GM20431 (cell line): ENCODE results near the gene STOML3.

Source experiments
- in situ Hi-C: fragments of 300-500 bp; cut with MseI, MboI; formaldehyde crosslinking; loops from one replicate; pipeline ENCODE4 v1.15.0; 2020; ENCODE audit warnings: low sequenced_read_pairs; ENCODE audit not compliant: unreplicated experiment

The STOML3 gene

DNA sequence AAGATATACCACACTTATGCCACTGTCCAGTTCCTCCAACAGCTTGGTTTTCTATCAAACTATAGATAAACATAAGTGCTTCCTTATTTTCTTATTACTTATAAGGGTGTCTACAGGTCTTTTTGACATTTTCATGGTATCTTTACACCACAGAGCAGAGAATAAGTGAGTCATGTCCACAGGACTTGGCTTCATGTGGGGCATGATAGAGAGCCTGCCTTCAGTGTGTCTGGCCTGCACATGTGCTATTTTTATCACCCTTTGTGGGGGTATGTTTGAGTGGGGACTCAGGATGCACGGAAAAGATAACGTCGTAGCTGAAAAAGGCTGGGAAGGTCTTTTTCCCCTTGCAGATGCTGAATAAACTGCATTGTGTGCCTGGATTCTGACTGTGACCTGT lies 8.1 kb upstream of the STOML3 start:
- in situ Hi-C loops, result no loop called here

DNA sequence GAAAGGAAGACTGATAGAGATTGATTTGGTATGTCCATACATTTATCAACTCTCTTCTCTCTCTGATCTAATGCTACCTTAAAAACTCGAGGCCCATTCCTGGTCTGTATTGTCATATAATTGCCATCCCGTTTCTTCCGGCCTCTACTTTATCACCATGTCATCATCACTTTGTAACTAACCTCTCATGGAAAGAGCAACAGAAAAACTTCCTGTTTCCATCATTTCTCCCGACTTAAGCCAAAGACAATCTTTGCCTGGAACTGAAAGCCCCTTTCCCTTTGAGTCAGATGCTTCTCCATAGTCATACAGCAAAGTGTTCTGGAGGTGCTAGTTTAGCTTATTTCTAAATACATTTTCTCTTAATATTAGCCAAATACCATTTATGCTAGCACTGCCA lies 2.8 kb upstream of the STOML3 start:
- in situ Hi-C loops, result no loop called here

DNA sequence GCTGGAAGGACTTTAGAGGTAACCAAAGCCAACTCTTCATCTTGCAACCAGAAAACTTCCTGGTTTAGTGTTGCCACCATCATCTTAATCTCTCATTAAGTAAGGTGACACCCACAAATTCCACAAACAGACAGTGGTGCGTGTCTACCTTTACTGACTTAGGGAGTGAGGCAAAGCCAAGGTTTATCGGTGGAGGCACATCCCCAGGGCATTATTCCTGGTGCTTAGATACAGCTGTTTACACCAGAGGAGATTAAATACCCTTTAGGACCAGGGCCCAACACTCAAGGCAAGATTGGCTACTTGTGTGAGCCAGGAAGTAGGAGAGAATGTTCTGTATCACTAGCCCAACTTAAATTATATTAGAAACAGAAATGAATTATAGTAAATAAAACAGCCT lies 9.5 kb downstream of the STOML3 start:
- in situ Hi-C loops, result no loop called here

DNA sequence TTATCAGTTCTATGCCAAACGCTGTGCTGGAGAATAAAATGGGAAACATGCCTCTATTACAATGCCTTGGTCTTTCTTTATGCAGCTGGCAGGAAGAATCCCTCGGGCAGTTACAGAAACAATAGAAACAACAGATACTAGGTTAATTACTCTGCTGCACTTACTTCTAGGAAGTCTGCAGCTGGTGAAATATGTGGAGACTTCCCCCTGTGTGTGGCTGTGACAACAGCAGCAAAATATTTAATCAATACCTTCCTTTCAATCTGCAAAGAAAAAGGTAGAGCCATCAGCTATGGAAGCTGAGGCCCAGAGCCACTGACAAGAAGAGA lies 9.9 kb downstream of the STOML3 start:
- in situ Hi-C loops, result no loop called here

DNA sequence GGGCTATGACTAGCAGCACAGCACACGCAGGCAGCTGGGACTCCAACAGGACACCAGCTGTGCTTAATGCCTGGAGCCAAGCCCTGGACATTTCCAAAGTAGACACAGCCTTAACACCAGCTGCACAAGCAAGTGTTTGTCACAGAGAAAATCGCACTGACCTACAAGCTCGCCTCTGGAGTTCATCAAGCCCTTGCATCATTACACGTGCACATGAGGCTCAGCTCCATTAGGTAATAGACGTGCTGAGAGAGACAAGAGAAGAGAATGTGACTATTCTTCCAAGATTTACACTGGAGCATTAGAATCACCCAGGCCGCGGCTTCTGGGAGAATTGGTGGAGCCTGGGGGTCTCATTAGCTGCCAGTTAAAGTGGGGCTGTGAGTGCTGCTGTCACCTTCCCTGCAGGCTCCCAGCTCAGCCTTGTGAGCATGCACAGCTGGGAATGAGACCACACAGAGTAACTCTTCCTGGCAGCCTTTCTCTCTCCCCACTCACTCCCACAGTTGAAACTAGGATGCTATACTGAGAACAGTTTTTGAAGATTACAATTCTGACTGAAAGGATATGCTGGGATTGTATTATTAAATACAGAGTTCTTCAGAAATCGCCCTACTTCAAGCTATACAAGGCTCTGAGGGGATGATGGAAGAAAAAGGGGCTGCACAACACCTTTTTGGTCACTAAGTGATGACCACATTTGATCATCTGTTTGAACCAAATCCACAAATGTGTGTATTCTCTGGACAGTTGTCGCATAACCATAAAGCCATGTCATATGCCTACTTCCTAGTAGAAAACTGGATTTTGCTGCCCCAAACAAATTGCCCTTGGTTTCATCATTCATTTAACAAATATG lies 10.5 kb downstream of the STOML3 start:
- in situ Hi-C loops, result no loop called here

DNA sequence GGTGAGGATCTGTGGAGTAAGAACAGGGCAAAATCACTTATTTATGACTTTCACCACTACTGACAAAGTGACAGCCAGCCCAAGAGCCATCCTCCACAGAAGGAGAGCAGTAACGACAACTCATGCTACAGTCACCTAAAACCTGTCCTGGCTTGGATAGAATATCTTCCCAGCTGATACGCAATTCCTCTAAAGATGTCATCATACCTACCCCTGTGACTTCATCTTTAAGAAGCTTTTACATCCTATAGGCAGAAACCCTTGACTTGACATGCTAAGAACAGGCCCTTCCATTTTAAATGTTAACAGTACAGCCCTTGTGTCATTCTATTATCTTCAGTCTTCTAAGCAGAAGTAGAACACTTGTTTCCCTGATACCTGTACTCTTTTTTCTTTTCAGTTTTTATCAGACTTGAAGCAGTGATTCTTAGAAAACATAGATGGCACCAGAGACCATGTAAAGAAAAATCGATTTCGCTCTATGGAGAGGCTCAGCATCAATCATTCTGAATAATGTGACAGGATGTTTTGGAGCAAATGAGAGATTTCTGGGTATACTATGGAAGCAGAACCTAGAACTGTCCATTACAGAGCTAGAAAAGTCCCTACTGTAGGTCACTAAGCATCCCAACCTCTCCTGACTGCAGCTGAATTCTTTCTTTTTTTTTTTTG lies 20.1 kb downstream of the STOML3 start:
- in situ Hi-C loops, result no loop called here

DNA sequence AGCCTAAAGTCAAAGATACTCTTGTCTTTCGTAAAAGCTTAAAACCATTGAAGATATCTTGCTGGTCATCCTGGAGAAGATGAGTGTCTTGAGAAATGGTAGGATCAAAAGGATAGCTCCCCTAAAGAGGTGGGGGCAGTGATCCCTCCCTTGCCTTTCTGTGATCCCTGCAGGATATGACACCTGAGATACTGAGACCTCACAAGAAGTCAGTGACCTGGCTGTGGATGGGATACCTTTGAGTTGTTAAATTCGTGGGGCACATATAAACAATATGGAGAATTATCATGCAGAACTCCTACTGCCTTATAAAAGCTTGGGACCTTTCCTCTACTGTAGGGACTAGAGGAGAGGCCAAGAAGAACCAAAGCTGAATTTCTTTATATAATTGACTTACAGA lies 21.4 kb downstream of the STOML3 start:
- in situ Hi-C loops, result no loop called here

DNA sequence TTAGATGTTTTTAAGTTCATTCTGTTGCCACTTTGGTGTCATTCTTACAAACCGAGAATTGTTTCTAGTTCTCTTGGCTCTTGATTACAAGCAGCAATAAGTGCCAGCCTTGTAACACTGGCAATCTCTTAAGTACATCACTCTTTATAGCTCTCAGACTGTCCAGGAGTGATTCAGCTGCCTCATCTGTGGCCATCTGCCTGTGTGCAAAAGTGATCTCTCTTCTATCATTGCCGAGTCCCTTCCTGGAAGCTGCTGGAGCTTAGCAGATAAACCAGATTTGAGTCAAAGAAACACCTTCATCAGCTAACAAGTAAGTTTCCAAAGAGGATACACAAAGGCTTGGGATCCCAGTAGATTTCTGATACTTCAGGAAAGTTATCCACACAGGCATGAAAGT lies 23.2 kb downstream of the STOML3 start:
- in situ Hi-C loops, result no loop called here

DNA sequence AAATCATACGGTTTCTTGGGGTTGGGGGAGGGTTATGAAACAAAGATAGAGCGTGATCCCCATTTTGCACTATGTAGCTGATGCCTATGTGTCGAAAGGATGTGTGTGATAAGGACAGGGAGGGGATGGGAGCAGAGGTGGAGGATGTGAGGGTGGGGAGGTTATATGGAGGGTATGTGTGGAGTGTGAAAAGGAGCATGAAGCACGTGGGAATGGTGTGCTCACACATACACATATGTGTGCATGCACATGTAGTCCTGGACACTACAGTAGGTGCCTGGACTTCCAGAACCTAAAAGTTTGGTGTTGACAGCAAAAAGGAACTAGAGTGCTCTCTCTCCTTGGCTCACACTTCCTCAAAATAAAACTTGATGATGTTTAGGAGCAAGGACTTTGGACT lies 25.4 kb downstream of the STOML3 start:
- in situ Hi-C loops, result no loop called here

DNA sequence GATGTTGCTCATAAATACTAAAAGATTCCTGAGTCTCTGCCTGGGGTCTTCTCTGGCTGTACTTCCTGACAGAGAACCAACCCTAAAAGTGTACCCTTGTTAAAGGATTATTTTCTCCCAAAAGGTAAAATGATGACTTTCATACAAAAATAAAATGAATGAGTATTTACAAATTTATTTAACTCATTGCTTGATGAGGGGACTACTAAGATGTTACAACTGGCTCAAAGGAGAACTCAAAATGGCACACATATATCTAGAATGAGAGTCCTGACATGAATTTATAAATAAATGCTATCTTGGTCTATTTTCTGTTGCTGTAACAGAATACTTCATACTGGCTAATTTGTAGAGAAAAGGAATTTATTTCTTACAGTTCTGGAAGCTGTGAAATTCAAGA lies 30.5 kb downstream of the STOML3 start:
- in situ Hi-C loops, result no loop called here

DNA sequence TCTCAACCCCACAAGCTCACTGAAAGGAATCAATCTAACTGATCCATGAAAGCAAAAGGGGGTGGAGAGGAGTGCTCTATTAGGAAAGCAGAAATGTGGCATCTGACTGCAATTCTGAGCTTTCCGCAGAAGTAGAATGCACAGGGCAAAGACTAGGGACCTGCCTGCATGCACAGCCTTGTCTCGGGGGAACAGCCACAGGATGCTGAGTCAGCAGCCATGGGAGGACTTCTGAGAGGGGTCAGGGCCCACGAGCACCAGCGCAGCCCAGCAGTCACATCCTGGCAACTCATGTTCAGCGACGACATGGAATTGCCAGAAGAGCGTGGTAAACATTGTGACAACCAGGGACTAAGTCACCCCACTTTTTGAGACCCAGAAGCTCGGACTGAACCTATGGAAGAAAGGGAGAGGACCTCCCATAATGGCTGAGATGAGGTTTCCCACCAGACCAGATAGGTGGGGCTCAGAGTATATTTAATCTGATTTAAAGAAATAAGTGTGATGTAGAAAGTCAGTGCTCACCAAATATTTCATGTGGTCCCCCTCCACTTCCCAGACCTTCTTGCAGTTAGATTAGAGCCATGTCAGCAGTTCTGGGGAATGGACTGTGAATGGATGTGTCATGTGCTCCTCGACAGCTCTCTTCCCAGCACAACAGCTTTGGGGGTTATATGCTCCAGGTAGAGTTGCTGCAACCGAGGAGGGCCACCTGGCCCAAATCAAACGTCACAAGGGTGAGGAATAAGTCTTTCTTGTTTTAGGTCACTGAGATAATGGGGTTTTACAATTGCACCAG lies 32.6 kb downstream of the STOML3 start:
- in situ Hi-C loops, result no loop called here

DNA sequence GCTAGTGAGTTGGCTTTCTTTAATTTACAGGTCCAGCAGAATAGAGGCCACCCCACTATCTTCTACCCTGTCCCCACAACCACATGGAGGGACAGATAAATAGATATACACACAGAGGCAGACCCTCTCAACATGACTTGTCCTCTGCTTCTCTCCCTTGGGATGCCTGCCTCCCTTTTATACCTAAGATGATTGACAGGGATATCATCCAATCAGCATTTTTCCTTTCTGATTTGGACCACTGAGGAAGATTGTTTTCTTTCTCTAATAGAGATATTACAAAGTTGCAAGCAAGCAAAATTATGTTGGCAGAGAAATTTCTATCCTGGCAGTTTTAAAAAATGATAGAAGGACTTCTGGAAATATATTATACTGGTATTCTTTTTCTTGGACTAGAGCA lies 35.8 kb downstream of the STOML3 start:
- in situ Hi-C loops, result no loop called here

DNA sequence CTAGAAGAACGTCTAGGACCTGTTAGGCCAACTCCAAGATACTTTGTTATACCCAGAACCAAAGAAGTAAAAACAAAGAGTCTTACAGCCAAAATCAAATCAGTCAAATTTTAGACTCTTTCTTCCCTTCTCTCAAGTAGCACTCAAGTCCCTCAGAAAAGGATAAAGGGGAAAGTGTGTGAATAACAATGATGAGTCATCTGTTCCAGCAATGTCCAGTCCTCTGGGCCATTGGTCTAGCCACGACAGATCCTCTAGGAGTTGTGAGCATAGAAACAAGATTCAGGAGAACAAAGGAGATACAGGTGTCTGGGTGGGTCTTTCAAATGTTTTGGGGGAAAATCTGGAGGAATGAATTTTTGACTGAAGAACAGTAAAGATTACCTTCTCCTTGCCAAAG lies 36.3 kb downstream of the STOML3 start:
- in situ Hi-C loops, result no loop called here

DNA sequence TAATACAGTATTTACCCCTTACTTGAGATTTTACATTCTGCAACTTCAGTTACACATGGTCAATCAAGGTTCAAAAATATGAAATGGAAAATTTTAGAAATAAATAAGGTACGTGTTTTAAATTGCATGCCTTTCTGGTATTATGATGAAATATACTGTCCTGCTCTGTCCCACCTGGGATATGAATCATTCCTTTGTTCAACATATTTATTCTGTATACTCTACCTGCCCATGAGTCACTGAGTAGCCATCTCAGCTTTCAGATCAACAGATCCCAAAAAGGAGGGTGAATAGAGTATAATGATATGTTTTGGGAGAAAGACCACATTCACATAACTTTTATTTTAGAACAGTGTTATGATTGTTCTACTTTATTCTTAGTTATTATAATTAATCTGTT lies 37.8 kb downstream of the STOML3 start:
- in situ Hi-C loops, result no loop called here

DNA sequence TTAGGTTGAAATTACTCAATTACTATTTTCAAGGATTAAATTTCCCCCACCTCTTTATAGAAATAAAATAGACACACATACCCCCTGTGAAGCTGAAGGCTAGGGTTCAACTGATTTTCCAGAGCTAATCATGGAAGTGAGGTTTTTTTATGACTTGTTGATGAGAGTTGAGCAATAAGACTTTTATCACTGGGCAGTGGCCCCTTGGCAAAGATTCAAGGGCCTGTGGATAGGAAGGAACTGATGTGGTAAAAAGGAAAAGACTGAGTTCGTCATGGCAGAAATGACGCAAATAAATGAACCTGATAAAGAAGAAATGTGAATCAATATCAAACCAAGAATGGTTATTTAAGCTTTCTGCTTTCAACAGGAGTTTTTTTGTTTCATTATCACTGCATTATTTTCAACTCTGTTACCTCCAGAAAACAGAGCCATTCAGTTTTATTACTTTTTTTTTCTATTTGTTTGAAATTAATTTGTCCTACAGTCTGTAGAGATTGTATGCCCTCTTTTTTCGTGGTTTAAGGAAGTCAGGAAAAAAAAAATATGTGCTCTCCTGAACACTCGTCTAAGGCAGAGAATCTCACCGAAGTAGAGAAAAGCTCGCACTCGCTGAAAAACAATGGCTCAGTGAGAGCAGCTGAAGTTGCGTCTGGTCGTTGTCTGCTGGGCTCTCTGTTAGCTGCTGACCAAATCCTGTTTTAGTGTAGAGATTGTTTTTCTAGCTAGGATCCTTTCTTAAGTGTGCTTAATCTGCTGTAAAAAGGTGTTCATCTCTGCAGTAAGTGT lies 38.9 kb downstream of the STOML3 start:
- in situ Hi-C loops, result no loop called here

DNA sequence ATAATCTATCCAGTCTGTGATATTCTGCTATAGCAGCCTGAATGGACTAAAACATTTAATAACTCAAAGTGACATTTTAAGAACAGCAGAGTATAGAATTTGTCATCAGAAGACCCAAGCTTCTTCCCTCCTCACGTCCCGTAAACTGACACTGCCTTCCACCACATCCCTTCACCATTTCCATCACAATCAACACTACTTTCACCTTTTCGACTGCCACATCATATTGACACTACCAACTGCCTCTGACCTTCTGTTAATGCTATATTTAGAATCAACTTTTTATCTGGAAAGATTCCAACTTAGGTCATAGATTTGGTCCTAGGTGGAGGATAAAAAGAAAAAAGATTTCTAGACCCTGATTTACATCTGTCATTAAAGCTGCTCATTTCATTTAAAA lies 39.6 kb downstream of the STOML3 start:
- in situ Hi-C loops, result no loop called here

DNA sequence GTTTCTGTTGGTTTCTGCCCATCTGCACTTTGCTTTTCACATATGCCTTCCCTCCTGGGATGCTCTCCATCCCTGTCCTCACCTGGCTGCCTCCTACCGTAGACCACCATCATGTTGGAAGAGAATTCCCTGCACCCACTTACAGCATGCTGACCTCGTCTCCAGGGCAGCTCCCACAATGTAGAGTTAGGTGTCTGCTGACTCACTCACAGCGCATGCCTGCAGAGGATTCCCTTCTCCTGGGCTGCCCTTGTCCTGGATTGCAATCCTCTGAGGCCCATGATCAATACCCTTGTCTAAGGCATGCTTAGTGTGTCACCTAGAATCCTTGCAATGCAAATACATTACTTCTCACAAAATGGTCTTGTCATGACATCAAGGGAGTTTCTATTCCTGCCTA lies 43.6 kb downstream of the STOML3 start:
- in situ Hi-C loops, result no loop called here

DNA sequence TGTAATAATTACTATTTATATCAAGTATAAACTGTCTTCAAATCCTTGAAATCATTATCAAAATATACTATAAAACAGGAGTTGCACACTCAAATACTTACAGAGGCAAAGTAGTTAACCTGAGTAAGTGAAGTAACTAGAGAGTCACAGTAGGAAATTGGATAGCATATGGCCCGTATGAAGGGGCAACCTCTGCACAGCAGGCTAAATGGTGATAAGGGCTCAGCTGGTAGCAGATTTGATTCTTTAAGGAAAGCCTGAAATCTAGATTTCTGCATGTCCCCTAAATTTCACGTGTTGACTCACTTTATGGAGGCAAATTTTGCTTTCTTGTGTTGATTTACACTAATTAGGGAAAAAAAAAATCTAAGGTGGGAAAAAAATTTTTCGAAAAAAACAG lies 46.4 kb downstream of the STOML3 start:
- in situ Hi-C loops, result no loop called here

DNA sequence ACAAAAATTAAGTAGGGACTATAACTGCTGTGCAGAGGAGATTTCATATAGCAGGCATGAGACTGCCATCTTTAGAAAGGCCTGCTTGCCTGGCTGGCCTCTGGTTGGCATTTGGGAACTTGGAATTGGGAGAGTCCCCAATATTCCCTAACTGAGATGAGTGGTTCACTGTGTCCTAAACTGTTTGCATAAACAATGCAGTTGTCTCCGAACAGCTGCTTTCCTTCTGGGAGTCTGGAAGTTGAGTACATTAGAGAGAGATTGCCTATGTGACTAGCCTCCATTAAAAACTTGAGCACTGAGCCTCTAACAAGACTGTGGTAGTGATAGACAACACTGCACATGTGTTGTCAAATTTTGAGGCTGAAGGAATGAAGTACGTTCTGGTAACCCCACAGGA lies 47.4 kb downstream of the STOML3 start:
- in situ Hi-C loops, result no loop called here

DNA sequence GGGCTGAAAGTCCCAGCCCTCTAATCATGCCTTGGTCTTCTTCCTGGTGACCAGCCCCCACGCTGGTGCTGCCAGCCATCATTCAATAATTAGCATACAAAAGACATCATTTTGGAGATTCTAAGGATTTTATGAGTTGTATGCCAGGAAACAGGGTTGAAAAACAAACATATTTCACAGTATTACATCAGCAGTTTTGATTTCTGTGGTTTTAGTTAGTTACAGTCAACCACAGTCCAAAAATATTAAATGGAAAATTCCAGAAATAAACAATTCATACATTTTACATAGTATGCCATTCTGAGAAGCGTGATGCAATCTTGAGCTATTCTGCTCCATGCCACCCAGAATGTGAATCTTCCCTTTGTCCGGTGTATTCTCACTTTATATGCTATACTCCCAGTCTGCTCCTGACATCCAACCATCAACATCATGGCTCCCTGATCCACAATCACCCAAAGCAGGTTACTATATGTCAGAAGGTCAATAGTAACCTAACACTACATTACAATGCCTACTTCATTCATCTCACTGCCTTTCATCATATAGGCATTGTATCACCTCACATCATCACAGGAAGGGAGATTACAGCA lies 49.2 kb downstream of the STOML3 start:
- in situ Hi-C loops, result no loop called here
